ACC112 (cell line): Measurements from ENCODE around the gene CDC25C.
A peak's percentile ranks its signal among the peaks of the same experiment; 100 is the strongest.

ENCODE experiments used
- H2AFZ ChIP-seq: fragments of 200-600 bp; sonication (generic); one replicate; pipeline ENCODE4 v1.6.0; 2017; ENCODE audit warnings: antibody characterized with exemption, low read length; ENCODE audit not compliant: unreplicated experiment
- H3K27ac ChIP-seq: fragments of 200-600 bp; sonication (generic); 2 replicates; pipeline ENCODE4 v1.5.1; 2014; ENCODE audit warnings: low read depth, mild to moderate bottlenecking, antibody characterized with exemption, low read length, moderate library complexity
- H3K27me3 ChIP-seq: fragments of 200-600 bp; sonication (generic); 2 replicates; pipeline ENCODE4 v1.6.1; 2014; ENCODE audit warnings: mild to moderate bottlenecking, antibody characterized with exemption, low read length, moderate library complexity, mixed read lengths; ENCODE audit not compliant: insufficient read depth
- H3K36me3 ChIP-seq: fragments of 200-600 bp; sonication (generic); 2 replicates; pipeline ENCODE4 v1.6.1; 2016; ENCODE audit warnings: mild to moderate bottlenecking, antibody characterized with exemption, low read length, moderate library complexity, mixed read lengths; ENCODE audit not compliant: insufficient read depth
- H3K4me1 ChIP-seq: fragments of 200-600 bp; sonication (generic); one replicate; pipeline ENCODE4 v1.6.1; 2016; ENCODE audit warnings: low read length, mixed read lengths; ENCODE audit not compliant: insufficient read depth, unreplicated experiment, control insufficient read depth
- H3K4me3 ChIP-seq: fragments of 200-600 bp; sonication (generic); 2 replicates; pipeline ENCODE4 v1.5.1; 2014; ENCODE audit warnings: mild to moderate bottlenecking, low read depth, low read length
- H3K79me2 ChIP-seq: fragments of 200-600 bp; sonication (generic); one replicate; pipeline ENCODE4 v1.6.0; 2016; ENCODE audit warnings: low read length; ENCODE audit not compliant: control insufficient read depth, unreplicated experiment, insufficient read depth

The CDC25C gene

GRCh38 chr5:138276402-138277054 lies 55.1 kb downstream of the CDC25C start:
- H2AFZ ChIP-seq = no peak overlapping the region
- H3K4me3 ChIP-seq = no peak overlapping the region
- no peaks in the 10 kb centered on the region for H3K4me1 ChIP-seq
- no peaks in the 10 kb centered on the region for H3K36me3 ChIP-seq
- H3K27me3 ChIP-seq = peaks cover 20% of the 10 kb centered on the region
- H3K79me2 ChIP-seq = no peaks in the 10 kb centered on the region
- no peak overlapping the region for H3K27ac ChIP-seq

- no peak overlapping the region for H3K4me3 ChIP-seq
- H3K36me3 ChIP-seq = no peaks in the 10 kb centered on the region
- no peak overlapping the region for H2AFZ ChIP-seq
- no peak overlapping the region for H3K27ac ChIP-seq
- H3K27me3 ChIP-seq = peaks cover 20% of the 10 kb centered on the region
- no peaks in the 10 kb centered on the region for H3K4me1 ChIP-seq
- no peaks in the 10 kb centered on the region for H3K79me2 ChIP-seq
Observed at GRCh38 chr5:138275895-138276294, 55.7 kb downstream of the CDC25C start.

- peaks cover 20% of the 10 kb centered on the region for H3K27me3 ChIP-seq
- H3K27ac ChIP-seq = no peak overlapping the region
- H3K4me1 ChIP-seq = no peaks in the 10 kb centered on the region
- H3K36me3 ChIP-seq = no peaks in the 10 kb centered on the region
- no peaks in the 10 kb centered on the region for H3K79me2 ChIP-seq
- no peak overlapping the region for H2AFZ ChIP-seq
- H3K4me3 ChIP-seq = no peak overlapping the region
Observed at GRCh38 chr5:138275379-138275782, 56.2 kb downstream of the CDC25C start.

GRCh38 chr5:138274189-138274853 lies 57.3 kb downstream of the CDC25C start, which contains the start of gene GFRA3:
GFRA3 (minus strand) TSS chr5:138274621; CDS start chr5:138274424, 197 bp downstream.
- Histone ChIP-seq H3K4me3 (peak within 1 kb of the TSS; percentile 62), H2AFZ (no peak within 1 kb of the TSS), H3K27me3 (peaks cover 20% of the 10 kb centered on the region), H3K36me3 (no peaks in the 10 kb centered on the region), H3K79me2 (no peaks in the 10 kb centered on the region), H3K4me1 (no peaks in the 10 kb centered on the region), H3K27ac (no peak within 1 kb of the TSS)

GRCh38 chr5:138273834-138274188 lies 57.8 kb downstream of the CDC25C start:
- Histone ChIP-seq H2AFZ (no peak overlapping the region), H3K27ac (no peak overlapping the region), H3K4me3 (peak overlapping the region; percentile 62), H3K27me3 (peaks cover 20% of the 10 kb centered on the region), H3K4me1 (no peaks in the 10 kb centered on the region), H3K79me2 (no peaks in the 10 kb centered on the region), H3K36me3 (no peaks in the 10 kb centered on the region)

- Histone ChIP-seq H3K27ac (no peak overlapping the region), H3K4me1 (no peaks in the 10 kb centered on the region), H3K27me3 (peaks cover 20% of the 10 kb centered on the region), H3K4me3 (no peak overlapping the region), H2AFZ (no peak overlapping the region), H3K79me2 (no peaks in the 10 kb centered on the region), H3K36me3 (no peaks in the 10 kb centered on the region)
Observed at GRCh38 chr5:138272681-138273080, 58.9 kb downstream of the CDC25C start.

GRCh38 chr5:138271281-138271680 lies 60.3 kb downstream of the CDC25C start:
- Histone ChIP-seq H3K27me3 (peaks cover 20% of the 10 kb centered on the region), H3K27ac (no peak overlapping the region)

GRCh38 chr5:138264183-138264582 lies 67.4 kb downstream of the CDC25C start:
- no peak overlapping the region for H3K4me3 ChIP-seq
- H3K4me1 ChIP-seq = peaks cover under 1% of the 10 kb centered on the region
- no peaks in the 10 kb centered on the region for H3K27me3 ChIP-seq
- H3K79me2 ChIP-seq = no peaks in the 10 kb centered on the region
- no peak overlapping the region for H3K27ac ChIP-seq
- no peaks in the 10 kb centered on the region for H3K36me3 ChIP-seq
- no peak overlapping the region for H2AFZ ChIP-seq

More at GRCh38 chr5:138271281-138271680, 60.3 kb downstream of the CDC25C start:
- H3K79me2 ChIP-seq = no peaks in the 10 kb centered on the region
- no peak overlapping the region for H3K4me3 ChIP-seq
- no peaks in the 10 kb centered on the region for H3K36me3 ChIP-seq
- H3K4me1 ChIP-seq = no peaks in the 10 kb centered on the region
- H2AFZ ChIP-seq = no peak overlapping the region

- Histone ChIP-seq H3K79me2 (no peaks in the 10 kb centered on the region), H3K4me1 (peaks cover 4% of the 10 kb centered on the region), H2AFZ (no peak overlapping the region), H3K36me3 (no peaks in the 10 kb centered on the region), H3K4me3 (no peak overlapping the region), H3K27me3 (no peaks in the 10 kb centered on the region), H3K27ac (no peak overlapping the region)
Observed at GRCh38 chr5:138263581-138263980, 68.0 kb downstream of the CDC25C start.

- Histone ChIP-seq H3K4me1 (peaks cover 4% of the 10 kb centered on the region), H3K27ac (no peak overlapping the region), H3K27me3 (no peaks in the 10 kb centered on the region), H3K36me3 (no peaks in the 10 kb centered on the region), H3K4me3 (no peak overlapping the region), H2AFZ (no peak overlapping the region), H3K79me2 (no peaks in the 10 kb centered on the region)
Observed at GRCh38 chr5:138258704-138259292, 72.8 kb downstream of the CDC25C start.

GRCh38 chr5:138257583-138257982 lies 74.0 kb downstream of the CDC25C start:
- no peaks in the 10 kb centered on the region for H3K36me3 ChIP-seq
- H3K27me3 ChIP-seq = peaks cover 6% of the 10 kb centered on the region
- H2AFZ ChIP-seq = no peak overlapping the region
- no peaks in the 10 kb centered on the region for H3K79me2 ChIP-seq
- H3K4me1 ChIP-seq = peaks cover 4% of the 10 kb centered on the region
- no peak overlapping the region for H3K4me3 ChIP-seq
- H3K27ac ChIP-seq = no peak overlapping the region
